HCT116 (cell line): Measurements from ENCODE around the gene NARS2. TPM values are rescaled to one million over a fixed set of nuclear protein-coding genes. Genes with fewer than 3 reads are reported as not detected.

Source experiments
- ATAC-seq: fragments of 200-7000 bp; cut with Tn5 transposase; 2 replicates; pipeline ENCODE4 v1.9.1; 2020; ENCODE audit warnings: mild to moderate bottlenecking, moderate library complexity
- BruUV-seq: library from RNA; stranded (reverse); fragments of 400-500 nt; replicated peaks from 2 replicates; lab custom pipeline; 2021; lab: Mats Ljungman, UMichigan
- CTCF ChIA-PET: fragments of 300-600 bp; sonication (Branson Sonifier 250); formaldehyde crosslinking; loops from one replicate; lab custom pipeline; 2021; ENCODE audit warnings: antibody characterized with exemption; lab: Charles Lee
- POLR2A ChIA-PET: fragments of 300-600, 350-600 bp; sonication (Branson Sonifier 250); formaldehyde crosslinking; loops from one replicate; lab custom pipeline; 2021; ENCODE audit warnings: antibody characterized with exemption; lab: Charles Lee
- RAD21 ChIA-PET, 2 experiments: fragments of 300-600 bp; sonication (Branson Sonifier 250); formaldehyde crosslinking; loops; one replicate each; lab custom pipeline; 2023; ENCODE audit warnings: low total read pairs in 2 of 2; ENCODE audit not compliant: uncharacterized antibody in 2 of 2, unreplicated experiment in 2 of 2, low non-redundant PET in 1 of 2; lab: Charles Lee
- DNase-seq: peaks from one replicate; pipeline ENCODE4 v3.0.0-alpha.2; 2010; ENCODE audit warnings: low read depth, low spot score
- H2AFZ ChIP-seq: fragments of 200-600 bp; shearing (Covaris generic), sonication (generic); 2 replicates; pipeline ENCODE4 v1.6.1; 2017; ENCODE audit warnings: low read depth, mixed run types, mixed read lengths, antibody characterized with exemption, low read length; ENCODE audit not compliant: poor library complexity, severe bottlenecking
- H3K27ac ChIP-seq: 2 replicates; pipeline ENCODE4 v1.5.1; 2012; ENCODE audit warnings: low read depth, low read length
- H3K27me3 ChIP-seq: fragments of 200-600 bp; sonication (generic); 2 replicates; pipeline ENCODE4 v1.6.1; 2016; ENCODE audit warnings: mixed run types, low read length, mixed read lengths; ENCODE audit not compliant: insufficient read depth
- H3K36me3 ChIP-seq, 2 experiments: fragments of 200-500 bp in 1 of 2; fragments of 200-600 bp in 1 of 2; sonication (Bioruptor generic) in 1 of 2; sonication (generic) in 1 of 2; 2 replicates each; pipeline versions ENCODE4 v1.5.1 to v1.6.1; 2014 to 2016; ENCODE audit warnings: low read length in 2 of 2, inconsistent platforms in 1 of 2, mixed read lengths in 1 of 2, mixed run types in 1 of 2; ENCODE audit not compliant: insufficient read depth in 2 of 2, control insufficient read depth in 1 of 2
- H3K4me1 ChIP-seq, 2 experiments: fragments of 200-600 bp in 1 of 2; sonication (generic) in 1 of 2; 2 replicates each; pipeline versions ENCODE4 v1.5.1 to v1.6.1; 2012 to 2017; ENCODE audit warnings: low read length in 2 of 2, inconsistent platforms in 1 of 2, mild to moderate bottlenecking in 1 of 2, mixed read lengths in 1 of 2, mixed run types in 1 of 2, moderate library complexity in 1 of 2; ENCODE audit not compliant: insufficient read depth in 2 of 2, control insufficient read depth in 1 of 2
- H3K4me2 ChIP-seq: fragments of 200-600 bp; sonication (generic); 2 replicates; pipeline ENCODE4 v1.6.1; 2017; ENCODE audit warnings: mixed run types, low read length, mixed read lengths
- H3K4me3 ChIP-seq, 2 experiments: fragments of 200-600 bp in 1 of 2; sonication (generic) in 1 of 2; replicated peaks in 1 of 2; 2 replicates each; pipeline ENCODE4 v1.5.1; 2011 to 2016; ENCODE audit warnings: low read length in 2 of 2, control low read depth in 1 of 2, low read depth in 1 of 2, mild to moderate bottlenecking in 1 of 2, mixed read lengths in 1 of 2, mixed run types in 1 of 2
- H3K79me2 ChIP-seq: fragments of 200-600 bp; sonication (generic); 2 replicates; pipeline ENCODE4 v1.6.1; 2017; ENCODE audit warnings: mild to moderate bottlenecking, mixed run types, low read length, moderate library complexity, mixed read lengths; ENCODE audit not compliant: insufficient read depth
- H3K9ac ChIP-seq: fragments of 200-600 bp; sonication (generic); 2 replicates; pipeline ENCODE4 v1.6.1; 2016; ENCODE audit warnings: low read length, mixed read lengths
- H3K9me2 ChIP-seq: fragments of 200-600 bp; sonication (generic), shearing (Covaris generic); 2 replicates; pipeline ENCODE4 v1.6.1; 2017; ENCODE audit warnings: mixed run types, mild to moderate bottlenecking, moderate library complexity; ENCODE audit not compliant: insufficient read depth
- H3K9me3 ChIP-seq, 2 experiments: fragments of 200-500 bp in 1 of 2; fragments of 200-600 bp in 1 of 2; sonication (Bioruptor generic) in 1 of 2; sonication (generic) in 1 of 2; 2 replicates each; pipeline ENCODE4 v1.6.1; 2014 to 2017; ENCODE audit warnings: low read length in 2 of 2, mixed read lengths in 2 of 2, inconsistent platforms in 1 of 2, low read depth in 1 of 2, mild to moderate bottlenecking in 1 of 2, mixed run types in 1 of 2, moderate library complexity in 1 of 2; ENCODE audit not compliant: control insufficient read depth in 1 of 2, insufficient read depth in 1 of 2
- H4K20me1 ChIP-seq: fragments of 200-600 bp; sonication (generic), shearing (Covaris generic); 2 replicates; pipeline ENCODE4 v1.6.1; 2017; ENCODE audit warnings: mixed run types, mild to moderate bottlenecking, moderate library complexity; ENCODE audit not compliant: insufficient read depth
- CBX3 ChIP-seq: IDR thresholded peaks from 2 replicates; pipeline ENCODE4 v1.6.1; 2012; ENCODE audit warnings: low read depth
- CEBPB ChIP-seq: IDR thresholded peaks from 2 replicates; pipeline ENCODE4 v1.6.1; 2012; ENCODE audit warnings: low read depth
- EZH2 ChIP-seq: fragments of 200-600 bp; sonication (generic); IDR thresholded peaks from 2 replicates; pipeline ENCODE4 v1.6.1; 2017; ENCODE audit warnings: antibody characterized with exemption, mixed run types
- POLR2A ChIP-seq: IDR thresholded peaks from 2 replicates; pipeline ENCODE4 v1.7.0; 2011; ENCODE audit warnings: borderline replicate concordance; ENCODE audit not compliant: insufficient read depth, insufficient read length; ENCODE audit errors: extremely low read depth
- REST ChIP-seq: IDR thresholded peaks from 2 replicates; pipeline ENCODE4 v1.6.1; 2012; ENCODE audit warnings: low read depth
- intact Hi-C: fragments of 100-400 bp; cut with micrococcal nuclease; formaldehyde crosslinking; loops from 2 replicates; pipeline ENCODE4 v1.10.0; 2022
- total RNA-seq: library from RNA; stranded (reverse); gene quantifications from one replicate; pipeline ENCODE4 v1.2.1, GENCODE V29; 2021; ENCODE audit not compliant: unreplicated experiment

The NARS2 gene
- total RNA-seq, 1 experiment from 2014 or later: 26.0 TPM

GRCh38 chr11:78425399-78426070 is 149.1 kb downstream of the NARS2 start:
- ATAC-seq (no peak), DNase-seq (no peak)
- intact Hi-C loops: no loop called here
- no peak for TF ChIP-seq CBX3
- no peak for TF ChIP-seq POLR2A
- no peak for TF ChIP-seq EZH2
- no peak for TF ChIP-seq CEBPB
- no peak for TF ChIP-seq REST
- Histone ChIP-seq H3K27ac (no peak overlapping the region), H3K27me3 (no peaks in the 10 kb centered on the region), H3K36me3 (no peaks in the 10 kb centered on the region), H3K4me2 (no peak overlapping the region), H3K4me3 (no peak overlapping the region), H3K9me2 (no peaks in the 10 kb centered on the region), H2AFZ (no peak overlapping the region), H3K9ac (no peak overlapping the region), H4K20me1 (no peaks in the 10 kb centered on the region), H3K4me1 (no peaks in the 10 kb centered on the region), H3K79me2 (no peaks in the 10 kb centered on the region), H3K9me3 (no peaks in the 10 kb centered on the region)
- RAD21 ChIA-PET: no interaction called here
- CTCF ChIA-PET: no interaction called here
- BruUV-seq: no TSS peak
- POLR2A ChIA-PET: no interaction called here
